Left ventricle myocardium inferior (tissue), 1 donor: ENCODE results near the gene RASIP1. TPM values are rescaled to one million over a fixed set of nuclear protein-coding genes. Genes with fewer than 3 reads are reported as not detected.

Experiments used
- DNase-seq: peaks from one replicate; pipeline ENCODE4 v3.0.0-alpha.2; 2020
- H3K27ac ChIP-seq: fragments of 200-600 bp; replicated peaks from 2 replicates; pipeline ENCODE4 v1.8.0; 2021
- H3K27me3 ChIP-seq: fragments of 200-600 bp; 2 replicates; pipeline ENCODE4 v1.8.0; 2021; ENCODE audit warnings: low read depth
- H3K36me3 ChIP-seq: fragments of 200-600 bp; 2 replicates; pipeline ENCODE4 v1.8.0; 2021
- H3K4me1 ChIP-seq: fragments of 200-600 bp; 2 replicates; pipeline ENCODE4 v1.8.0; 2021
- H3K4me3 ChIP-seq: fragments of 200-600 bp; 2 replicates; pipeline ENCODE4 v1.8.0; 2021; ENCODE audit warnings: mild to moderate bottlenecking, moderate library complexity
- H3K9me3 ChIP-seq: fragments of 200-600 bp; replicated peaks from 2 replicates; pipeline ENCODE4 v1.8.0; 2021
- CTCF ChIP-seq: fragments of 200-600 bp; IDR thresholded peaks from 2 replicates; pipeline ENCODE4 v1.8.0; 2021; ENCODE audit warnings: antibody characterized with exemption, mild to moderate bottlenecking, borderline replicate concordance
- intact Hi-C: fragments of 100-400 bp; cut with micrococcal nuclease; formaldehyde crosslinking; loops from one replicate; pipeline ENCODE4 v1.11.0; 2022
- total RNA-seq: library from RNA; stranded (reverse); fragmentation: NEBNext Ultra II Directional; extraction: Animal tissue kit (Norgen Biotek cat#: 25700); gene quantifications from one replicate; pipeline ENCODE4 v1.2.1, GENCODE V29; 2021
- donor health status: DM: no; HTN: yes; CAD: no; lungs with severe emphysema.

The RASIP1 gene
- total RNA-seq, 1 donor from 2014 or later = 13.9 TPM

GRCh38 chr19:48713864-48714755 is 26.3 kb downstream of the RASIP1 start:
- peak; percentile 99 for DNase-seq
- peak overlapping the region; percentile 90 for H3K27ac ChIP-seq
- peaks cover 6% of the 10 kb centered on the region for H3K9me3 ChIP-seq
- no peaks in the 10 kb centered on the region for H3K27me3 ChIP-seq
- peaks cover 60% of the 10 kb centered on the region for H3K4me1 ChIP-seq
- no peaks in the 10 kb centered on the region for H3K36me3 ChIP-seq
- H3K4me3 ChIP-seq = peak overlapping the region; percentile 77
- no peak for TF ChIP-seq CTCF
- intact Hi-C loops = no loop called here

DNA sequence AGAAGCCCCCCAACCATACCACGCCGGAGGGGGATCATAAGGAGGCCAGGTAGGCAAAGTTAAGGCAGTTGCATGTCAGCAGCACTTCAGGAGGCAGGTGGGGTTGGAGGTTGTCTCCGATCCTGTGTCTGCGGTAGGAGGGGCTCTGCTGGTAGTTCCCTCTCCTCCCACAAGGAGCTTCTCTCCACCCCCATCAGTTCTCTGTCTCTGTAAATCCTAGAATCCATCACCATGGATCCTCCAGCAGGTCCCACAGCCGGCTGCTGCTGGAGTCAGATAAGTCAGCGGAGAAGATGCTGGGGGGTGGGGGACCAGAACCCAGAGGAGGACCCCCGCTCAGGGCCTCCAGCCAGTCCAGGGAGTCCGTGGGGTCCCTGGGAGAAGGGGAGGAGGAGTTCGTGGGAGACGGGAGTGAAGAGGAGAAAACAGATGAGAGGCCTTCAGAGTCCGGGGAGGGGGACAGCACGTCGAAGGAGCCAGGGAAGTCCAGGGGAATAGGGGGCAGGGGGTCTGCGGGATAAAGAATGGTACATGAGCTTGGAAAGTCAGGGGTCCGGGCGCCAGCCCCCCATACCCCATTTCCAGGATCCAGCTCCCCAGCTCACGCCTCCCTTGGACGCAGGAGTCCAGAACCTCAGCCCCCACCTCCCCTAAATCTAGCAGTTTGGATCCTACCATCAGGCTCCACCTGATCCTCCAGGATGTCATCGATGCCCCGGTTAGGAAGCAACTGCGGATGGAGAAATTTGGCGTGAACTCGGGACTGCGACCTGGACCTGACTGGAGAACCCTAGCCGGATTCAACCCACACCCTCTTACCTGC is 27.2 kb downstream of the RASIP1 start:
- H3K36me3 ChIP-seq = no peaks in the 10 kb centered on the region
- TF ChIP-seq CTCF = peak; percentile 24
- peak overlapping the region; percentile 77 for H3K4me3 ChIP-seq
- peaks cover 51% of the 10 kb centered on the region for H3K4me1 ChIP-seq
- no peak for DNase-seq
- H3K27me3 ChIP-seq = no peaks in the 10 kb centered on the region
- H3K27ac ChIP-seq = peak overlapping the region; percentile 90
- intact Hi-C loops = no loop called here
- peaks cover 6% of the 10 kb centered on the region for H3K9me3 ChIP-seq

DNA sequence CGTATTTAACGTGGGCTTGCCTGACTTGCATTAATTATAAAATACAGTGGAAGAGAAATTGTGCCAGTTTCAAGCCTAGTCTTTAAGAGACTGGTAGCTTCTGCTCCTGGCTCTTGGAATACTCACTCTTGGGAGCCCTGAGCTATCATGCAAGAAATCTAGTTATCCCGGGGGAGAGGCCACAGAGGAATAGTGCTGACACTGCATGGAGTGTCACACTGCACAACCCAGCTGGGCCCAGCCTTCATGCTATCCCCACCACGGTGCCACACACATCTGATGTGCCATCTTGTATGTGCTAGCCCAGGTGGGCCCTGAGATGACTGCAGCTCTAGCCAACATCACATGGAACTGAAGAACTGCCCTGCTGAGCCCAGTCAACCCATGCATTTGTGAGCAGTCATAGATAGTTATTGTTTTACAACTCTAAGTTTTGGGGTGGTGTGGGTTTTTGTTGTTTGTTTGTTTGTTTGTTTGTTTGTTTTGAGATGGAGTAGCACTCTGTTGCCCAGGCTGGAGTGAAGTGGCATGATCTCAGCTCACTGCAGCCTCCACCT is 29.2 kb downstream of the RASIP1 start:
- peaks cover 6% of the 10 kb centered on the region for H3K9me3 ChIP-seq
- H3K27me3 ChIP-seq = no peaks in the 10 kb centered on the region
- TF ChIP-seq CTCF = no peak
- H3K4me3 ChIP-seq = no peak overlapping the region
- H3K27ac ChIP-seq = no peak overlapping the region
- peaks cover 8% of the 10 kb centered on the region for H3K36me3 ChIP-seq
- peaks cover 31% of the 10 kb centered on the region for H3K4me1 ChIP-seq
- intact Hi-C loops = no loop called here
- no peak for DNase-seq

GRCh38 chr19:48708471-48708870 is 31.9 kb downstream of the RASIP1 start:
- Histone ChIP-seq H3K4me3 (no peak overlapping the region), H3K36me3 (peaks cover 10% of the 10 kb centered on the region), H3K27me3 (no peaks in the 10 kb centered on the region), H3K9me3 (peaks cover 6% of the 10 kb centered on the region), H3K27ac (no peak overlapping the region), H3K4me1 (peaks cover 9% of the 10 kb centered on the region)
- DNase-seq = no peak
- intact Hi-C loops = no loop called here
- TF ChIP-seq CTCF = no peak

- Histone ChIP-seq H3K27me3 (no peaks in the 10 kb centered on the region), H3K9me3 (no peaks in the 10 kb centered on the region), H3K4me1 (no peaks in the 10 kb centered on the region), H3K36me3 (peaks cover 21% of the 10 kb centered on the region), H3K4me3 (no peak overlapping the region), H3K27ac (no peak overlapping the region)
- intact Hi-C loops = no loop called here
- TF ChIP-seq CTCF = no peak
- no peak for DNase-seq
These were observed 35.0 kb downstream of the RASIP1 start for GRCh38 chr19:48705431-48705830.
